ENCODE data around the gene DPEP2.
A peak's percentile ranks its signal among the peaks of the same experiment; 100 is the strongest.
"Not testable (repeated sequence)": the region's sequence is repeated elsewhere in the genome, so short reads cannot be mapped to it uniquely, and the experiment has no call there.

The DPEP2 gene

GRCh38 chr16:67975321-67976105 is 23.8 kb downstream of the DPEP2 start:
- DNase-seq (ENCODE audit: low spot score) = no peak

GRCh38 chr16:67972285-67972684 is 27.0 kb downstream of the DPEP2 start:
- DNase-seq (ENCODE audit: low spot score) = not testable (repeated sequence)

- no peak for DNase-seq (ENCODE audit: low spot score)
Measured at GRCh38 chr16:67971111-67971510, 28.2 kb downstream of the DPEP2 start.

- DNase-seq (ENCODE audit: low spot score) = no peak
Measured at GRCh38 chr16:67969254-67970039, 29.8 kb downstream of the DPEP2 start.

GRCh38 chr16:67968400-67969253 is 30.7 kb downstream of the DPEP2 start, which contains the start of gene SLC12A4:
SLC12A4 (minus strand) TSS chr16:67968637; CDS start chr16:67968553, 84 bp downstream.
- DNase-seq (ENCODE audit: low spot score) = peak; percentile 68

- DNase-seq (ENCODE audit: low spot score) = no peak
Measured at GRCh38 chr16:67967958-67968399, 31.3 kb downstream of the DPEP2 start.

- no peak for DNase-seq (ENCODE audit: low spot score)
Measured at GRCh38 chr16:67967183-67967957, 31.9 kb downstream of the DPEP2 start.

- no peak for DNase-seq (ENCODE audit: low spot score)
Measured at GRCh38 chr16:67966549-67967182, 32.6 kb downstream of the DPEP2 start.

GRCh38 chr16:67965668-67966548 is 33.4 kb downstream of the DPEP2 start:
- DNase-seq (ENCODE audit: low spot score) = no peak

- no peak for DNase-seq (ENCODE audit: low spot score)
Measured at GRCh38 chr16:67964477-67965131, 34.7 kb downstream of the DPEP2 start.

GRCh38 chr16:67963662-67964321 is 35.5 kb downstream of the DPEP2 start:
- DNase-seq (ENCODE audit: low spot score) = no peak

- no peak for DNase-seq (ENCODE audit: low spot score)
Measured at GRCh38 chr16:67963292-67963661, 36.0 kb downstream of the DPEP2 start.

- DNase-seq (ENCODE audit: low spot score) = no peak
Measured at GRCh38 chr16:67962135-67962534, 37.1 kb downstream of the DPEP2 start.

GRCh38 chr16:67961551-67961957 is 37.7 kb downstream of the DPEP2 start:
- no peak for DNase-seq (ENCODE audit: low spot score)

GRCh38 chr16:67959536-67960329 is 39.6 kb downstream of the DPEP2 start:
- peak; percentile 49 for DNase-seq (ENCODE audit: low spot score)

- DNase-seq (ENCODE audit: low spot score) = no peak
Measured at GRCh38 chr16:67957622-67958021, 41.7 kb downstream of the DPEP2 start.

GRCh38 chr16:67954421-67955196 is 44.7 kb downstream of the DPEP2 start:
- no peak for DNase-seq (ENCODE audit: low spot score)
